Breast epithelium (tissue), 4 donors: ENCODE data around the gene FOXD2. TPM values are rescaled to one million over a fixed set of nuclear protein-coding genes. Genes with fewer than 3 reads are reported as not detected.

Source experiments
- DNase-seq, 2 donors: peaks; one replicate each; pipeline ENCODE4 v3.0.0-alpha.2; 2019; ENCODE audit warnings: low spot score in 2 of 2
- H3K27ac ChIP-seq, 2 donors: fragments of 200-600 bp; sonication (generic) in 1 of 2; one replicate each; pipeline ENCODE4 v1.5.1; 2016 to 2019; ENCODE audit warnings: mild to moderate bottlenecking in 1 of 2
- H3K27me3 ChIP-seq, 2 donors: fragments of 200-600 bp; sonication (generic) in 1 of 2; one replicate each; pipeline versions ENCODE4 v1.5.1 to v1.6.0; 2017 to 2019; ENCODE audit warnings: control low read depth in 1 of 2, mild to moderate bottlenecking in 1 of 2
- H3K36me3 ChIP-seq: fragments of 200-600 bp; one replicate; pipeline ENCODE4 v1.5.1; 2019
- H3K4me1 ChIP-seq, 2 donors: fragments of 200-600 bp; sonication (generic); one replicate each; pipeline ENCODE4 v1.5.1; 2016 to 2019; ENCODE audit warnings: control low read depth in 1 of 2
- H3K4me3 ChIP-seq, 3 donors: fragments of 200-600 bp; sonication (generic); 1 replicate in 2 of 3; 2 replicates in 1 of 3; pipeline ENCODE4 v1.5.1; 2016 to 2019; ENCODE audit warnings: mild to moderate bottlenecking in 3 of 3, moderate library complexity in 2 of 3
- H3K9me3 ChIP-seq, 2 donors: fragments of 200-600 bp; sonication (generic) in 1 of 2; one replicate each; pipeline ENCODE4 v1.5.1; 2016 to 2019; ENCODE audit warnings: control low read depth in 1 of 2
- CTCF ChIP-seq, 3 donors: fragments of 450-650 bp; IDR thresholded peaks; one replicate each; pipeline ENCODE4 v1.5.1; 2016 to 2017; ENCODE audit warnings: antibody characterized with exemption in 3 of 3, mild to moderate bottlenecking in 3 of 3, moderate library complexity in 3 of 3
- POLR2A ChIP-seq: fragments of 450-650 bp; IDR thresholded peaks from one replicate; pipeline ENCODE4 v1.6.1; 2016; ENCODE audit warnings: antibody characterized with exemption, mild to moderate bottlenecking, moderate library complexity
- POLR2AphosphoS5 ChIP-seq, 3 donors: sonication (generic); formaldehyde crosslinking; IDR thresholded peaks; one replicate each; pipeline ENCODE4 v1.6.1; 2017; ENCODE audit warnings: antibody characterized with exemption in 3 of 3
- intact Hi-C: fragments of 100-400 bp; cut with DNase I; formaldehyde crosslinking; loops from one replicate; pipeline ENCODE4 v1.15.1; 2023; ENCODE audit warnings: low total_unique reads
- total RNA-seq, 3 donors: library from RNA; depleted of rRNA; stranded (reverse); fragments of >200 nt; gene quantifications; one replicate each; pipeline ENCODE4 v1.1.0, GENCODE V29; 2016

FOXD2 gene
- total RNA-seq, 3 donors from 2014 or later: 0.32 to 0.33 TPM; not detected in 1

GRCh38 chr1:47439819-47440598, 2.2 kb downstream of the FOXD2 start:
- DNase-seq: no peak
- H3K27me3 ChIP-seq: peaks cover 0 to 61% of the 10 kb centered on the region in 2 donors
- no peaks in the 10 kb centered on the region for H3K9me3 ChIP-seq
- no peak for TF ChIP-seq POLR2AphosphoS5 (IDR thresholded peaks at IDR 0.05)
- no peak for TF ChIP-seq POLR2A
- TF ChIP-seq CTCF (IDR thresholded peaks at IDR 0.05): no peak
- H3K36me3 ChIP-seq: no peaks in the 10 kb centered on the region
- H3K4me3 ChIP-seq: no peak overlapping the region
- H3K27ac ChIP-seq: no peak overlapping the region
- peaks cover under 1 to 3% of the 10 kb centered on the region in 2 donors for H3K4me1 ChIP-seq
- intact Hi-C loops: loop anchor here (5.0 kb wide), 1 partner anchor 272 kb away; no protein-coding TSS in a partner anchor

DNA sequence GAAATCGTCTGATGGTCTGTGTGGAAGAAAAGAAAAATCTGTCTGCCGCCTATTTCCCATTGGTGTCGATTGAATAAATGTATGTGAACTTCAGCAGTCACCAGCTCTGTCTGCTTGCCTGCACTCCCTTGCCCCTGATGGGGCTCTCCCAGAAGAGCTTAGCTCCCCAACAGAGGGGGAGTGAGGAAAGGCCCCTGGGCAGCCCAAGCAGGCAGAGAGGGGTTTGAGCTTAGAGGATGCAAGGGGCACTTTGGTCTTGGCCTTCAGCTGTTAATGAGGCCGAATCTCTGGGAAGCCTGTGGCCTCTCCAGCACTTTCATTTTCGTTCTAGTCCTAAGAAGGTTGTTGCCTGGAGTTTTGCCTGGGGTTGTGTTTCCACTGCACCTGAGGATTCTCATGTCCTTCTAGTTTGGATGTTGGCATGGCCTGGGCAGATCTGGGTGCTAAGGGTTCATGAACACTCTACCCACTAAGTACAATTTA, 2.8 kb downstream of the FOXD2 start:
- TF ChIP-seq POLR2A: no peak
- no peak for TF ChIP-seq POLR2AphosphoS5 (IDR thresholded peaks at IDR 0.05)
- TF ChIP-seq CTCF (IDR thresholded peaks at IDR 0.05): no peak
- H3K9me3 ChIP-seq: no peaks in the 10 kb centered on the region
- no peak overlapping the region for H3K4me3 ChIP-seq
- H3K4me1 ChIP-seq: peaks cover 0 to 3% of the 10 kb centered on the region in 2 donors
- intact Hi-C loops: no loop called here
- H3K36me3 ChIP-seq: no peaks in the 10 kb centered on the region
- H3K27ac ChIP-seq: no peak overlapping the region
- peaks cover 3 to 64% of the 10 kb centered on the region in 2 donors for H3K27me3 ChIP-seq
- no peak for DNase-seq

GRCh38 chr1:47441450-47442106, 3.7 kb downstream of the FOXD2 start:
- Histone ChIP-seq H3K9me3 (no peaks in the 10 kb centered on the region), H3K27me3 (peaks cover 6 to 64% of the 10 kb centered on the region in 2 donors), H3K4me1 (no peaks in the 10 kb centered on the region), H3K4me3 (no peak overlapping the region), H3K27ac (no peak overlapping the region), H3K36me3 (no peaks in the 10 kb centered on the region)
- intact Hi-C loops: no loop called here
- no peak for TF ChIP-seq CTCF (IDR thresholded peaks at IDR 0.05)
- no peak for TF ChIP-seq POLR2AphosphoS5 (IDR thresholded peaks at IDR 0.05)
- no peak for TF ChIP-seq POLR2A
- no peak for DNase-seq

DNA sequence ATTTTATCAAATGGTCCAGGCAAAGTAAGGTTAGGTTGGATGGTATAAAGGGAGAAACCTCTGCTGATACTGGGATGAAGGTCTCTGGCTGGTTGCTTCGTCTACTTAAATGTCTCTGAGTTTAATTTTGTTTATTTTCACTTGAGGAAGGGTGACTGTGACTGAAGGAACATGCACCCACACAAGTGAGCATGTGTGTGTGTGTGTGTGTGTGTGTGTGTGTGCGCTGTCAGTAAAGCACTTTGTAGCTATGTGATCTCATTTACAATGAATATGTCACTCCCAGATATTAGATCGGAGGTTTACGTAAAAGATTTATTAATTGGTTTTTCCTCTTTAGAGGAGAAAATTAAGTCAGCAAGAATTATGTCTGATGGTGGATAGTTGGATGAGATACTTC, 4.4 kb downstream of the FOXD2 start:
- H3K36me3 ChIP-seq: no peaks in the 10 kb centered on the region
- TF ChIP-seq POLR2A: no peak
- no peak for TF ChIP-seq CTCF (IDR thresholded peaks at IDR 0.05)
- no peak for TF ChIP-seq POLR2AphosphoS5 (IDR thresholded peaks at IDR 0.05)
- intact Hi-C loops: no loop called here
- no peak overlapping the region for H3K27ac ChIP-seq
- H3K27me3 ChIP-seq: peaks cover 6 to 67% of the 10 kb centered on the region in 2 donors
- no peak overlapping the region for H3K4me3 ChIP-seq
- H3K9me3 ChIP-seq: no peaks in the 10 kb centered on the region
- DNase-seq: no peak
- no peaks in the 10 kb centered on the region for H3K4me1 ChIP-seq
